NT2/D1 (cell line): ENCODE results near the gene POGLUT3.

Experiments
- SUZ12 ChIP-seq: IDR thresholded peaks from 2 replicates; pipeline ENCODE4 v1.6.1; 2011; ENCODE audit not compliant: insufficient read length, insufficient read depth; ENCODE audit errors: extremely low read depth
- YY1 ChIP-seq: IDR thresholded peaks from 2 replicates; pipeline ENCODE4 v1.6.1; 2011; ENCODE audit not compliant: insufficient read length, insufficient read depth

GRCh38 chr11:108522318-108522717 lies 24.1 kb upstream of the POGLUT3 start:
- no peak for TF ChIP-seq YY1
- TF ChIP-seq SUZ12 = no peak
